ENCODE data around the gene PDE1A.

The PDE1A gene

GRCh38 chr2:182300608-182301007 is 126.2 kb downstream of the PDE1A start (continued):
- no peak for TF ChIP-seq YY2 (tag by site-specific recombination; IDR thresholded peaks at IDR 0.05)
- TF ChIP-seq ZNF76 (tag by site-specific recombination; IDR thresholded peaks at IDR 0.05; ENCODE audit: borderline replicate concordance, low read depth): no peak
- 0 out of 2 replicates have a peak, but pooled peaks have one; percentile 18 for TF ChIP-seq ZSCAN30 (tag by site-specific recombination; IDR thresholded peaks at IDR 0.05)
- TF ChIP-seq ZNF629 (tag by site-specific recombination; IDR thresholded peaks at IDR 0.05): peak; percentile 85
- TF ChIP-seq KLF16 (tag by site-specific recombination; IDR thresholded peaks at IDR 0.05): no peak
- TF ChIP-seq ZNF621 (tag by site-specific recombination; IDR thresholded peaks at IDR 0.05): no peak
- peak; percentile 74; the same call in 1 of the 2 replicates for TF ChIP-seq ZNF394 (tag by site-specific recombination; IDR thresholded peaks at IDR 0.05; ENCODE audit: borderline replicate concordance)
- no peak for TF ChIP-seq ZBTB6 (tag by site-specific recombination; IDR thresholded peaks at IDR 0.05)
- peak; percentile 44; the same call in 1 of the 2 replicates for TF ChIP-seq BCL6B (tag by site-specific recombination; IDR thresholded peaks at IDR 0.05)
- TF ChIP-seq ZBTB8A (tag by site-specific recombination; IDR thresholded peaks at IDR 0.05): 0 out of 2 replicates have a peak, but pooled peaks have one; percentile 25
- TF ChIP-seq GLI4 (tag by site-specific recombination; IDR thresholded peaks at IDR 0.05): no peak
- 0 out of 2 replicates have a peak, but pooled peaks have one; percentile 18 for TF ChIP-seq ZNF596 (tag by site-specific recombination; IDR thresholded peaks at IDR 0.05)
- no peak for TF ChIP-seq ZIC2 (tag by site-specific recombination; IDR thresholded peaks at IDR 0.05)
- no peak for TF ChIP-seq ZNF473 (tag by site-specific recombination; IDR thresholded peaks at IDR 0.05)
- TF ChIP-seq ZBTB10 (tag by site-specific recombination; IDR thresholded peaks at IDR 0.05): no peak
- TF ChIP-seq PRDM2 (tag by site-specific recombination; IDR thresholded peaks at IDR 0.05; ENCODE audit: borderline replicate concordance): no peak
- no peak for TF ChIP-seq ATF2 (tag by site-specific recombination; IDR thresholded peaks at IDR 0.05; ENCODE audit: low read depth)
- no peak for TF ChIP-seq KLF7 (tag by site-specific recombination; IDR thresholded peaks at IDR 0.05; ENCODE audit: borderline replicate concordance)
- TF ChIP-seq ZSCAN5A (tag by site-specific recombination; IDR thresholded peaks at IDR 0.05): no peak
- no peak for TF ChIP-seq KLF1 (tag by site-specific recombination; IDR thresholded peaks at IDR 0.05)
- TF ChIP-seq TCF7L2 (IDR thresholded peaks at IDR 0.05; ENCODE audit: borderline replicate concordance, low read depth, low read length): peak; percentile 46; the same call in 1 of the 2 replicates
